NCI-H1930 (cell line): Measurements from ENCODE around the gene IQCK.

ENCODE experiments used
- DNase-seq, 2 experiments: peaks; one replicate each; lab custom pipeline; 2025; lab: John Stamatoyannopoulos, UW

IQCK gene

DNA sequence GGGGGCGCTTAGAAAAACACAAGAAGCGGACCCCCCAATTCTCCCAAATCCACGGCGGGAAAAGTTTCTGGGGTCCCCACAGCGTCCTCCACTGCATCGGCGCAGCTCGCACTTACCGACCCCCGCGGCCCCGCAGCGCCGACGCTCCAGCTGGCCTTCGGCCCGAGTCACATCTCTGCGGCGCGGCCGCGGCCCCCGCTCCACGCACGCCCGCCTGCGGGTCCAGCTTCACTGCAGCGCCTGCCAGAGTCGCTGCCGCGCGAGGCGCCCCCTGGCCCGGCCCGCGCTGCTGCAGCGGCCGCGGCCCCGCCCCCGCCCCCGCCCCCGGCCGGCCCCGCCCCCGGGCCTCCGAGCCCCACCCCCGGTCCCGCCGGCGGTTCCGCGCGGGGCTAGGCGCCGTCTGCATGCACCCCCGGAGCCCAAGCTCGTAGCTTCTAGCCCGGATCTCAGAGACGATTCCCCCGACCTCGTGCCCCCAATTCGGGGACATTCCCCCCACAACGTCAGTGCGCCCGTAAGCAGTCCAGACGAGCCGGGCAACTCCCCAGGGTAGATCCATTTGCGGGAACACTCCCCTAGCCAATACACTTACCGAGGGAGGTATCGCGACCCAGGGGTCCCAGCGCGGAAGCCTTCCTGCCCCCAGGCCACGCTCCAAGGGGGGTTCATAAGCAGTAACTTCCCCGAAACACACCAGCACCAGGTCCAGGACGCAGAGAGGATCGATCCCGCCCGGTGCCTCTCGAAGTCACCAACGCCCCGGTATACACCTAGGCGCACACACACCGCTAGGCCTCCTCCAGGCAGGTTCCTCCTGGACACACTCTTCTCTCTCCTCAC lies 166.8 kb downstream of the IQCK start, which contains the start of gene GPRC5B:
Gene GPRC5B, minus strand, starts transcription at position 238 of the 840 bp plus-strand sequence. CDS start 12,003 bp downstream, outside the sequence.
- DNase-seq: peak; percentile 55 to 59

DNA sequence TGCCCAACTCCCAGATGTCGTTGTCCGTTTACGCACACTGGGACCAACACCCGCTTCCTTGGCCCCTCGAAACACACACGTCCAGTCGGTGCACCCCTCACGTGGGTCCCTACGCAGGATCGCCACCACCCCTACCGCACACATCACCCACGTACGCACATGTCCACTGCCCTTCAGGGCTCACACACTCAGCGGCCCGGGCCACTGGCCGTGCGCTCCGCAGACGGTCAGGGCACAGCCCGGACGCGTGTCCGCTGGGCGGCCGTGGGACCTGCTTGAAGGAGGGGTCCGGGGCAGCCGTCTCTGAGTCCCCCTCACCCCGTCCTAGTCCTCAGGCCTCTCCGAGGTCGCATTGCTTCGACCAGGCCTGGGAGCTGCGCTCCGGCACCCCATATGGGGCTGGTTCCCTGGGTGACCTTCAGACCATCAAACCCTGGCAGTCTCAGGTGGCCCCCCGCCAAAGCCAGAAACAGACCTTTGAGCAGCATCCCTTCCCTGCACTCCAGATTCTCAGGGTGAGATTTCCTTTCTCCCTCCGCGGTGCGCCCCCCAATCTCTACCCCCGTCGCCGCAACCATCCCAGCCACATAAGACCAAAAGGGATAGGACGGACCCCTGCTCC lies 167.5 kb downstream of the IQCK start:
- DNase-seq: no peak

DNA sequence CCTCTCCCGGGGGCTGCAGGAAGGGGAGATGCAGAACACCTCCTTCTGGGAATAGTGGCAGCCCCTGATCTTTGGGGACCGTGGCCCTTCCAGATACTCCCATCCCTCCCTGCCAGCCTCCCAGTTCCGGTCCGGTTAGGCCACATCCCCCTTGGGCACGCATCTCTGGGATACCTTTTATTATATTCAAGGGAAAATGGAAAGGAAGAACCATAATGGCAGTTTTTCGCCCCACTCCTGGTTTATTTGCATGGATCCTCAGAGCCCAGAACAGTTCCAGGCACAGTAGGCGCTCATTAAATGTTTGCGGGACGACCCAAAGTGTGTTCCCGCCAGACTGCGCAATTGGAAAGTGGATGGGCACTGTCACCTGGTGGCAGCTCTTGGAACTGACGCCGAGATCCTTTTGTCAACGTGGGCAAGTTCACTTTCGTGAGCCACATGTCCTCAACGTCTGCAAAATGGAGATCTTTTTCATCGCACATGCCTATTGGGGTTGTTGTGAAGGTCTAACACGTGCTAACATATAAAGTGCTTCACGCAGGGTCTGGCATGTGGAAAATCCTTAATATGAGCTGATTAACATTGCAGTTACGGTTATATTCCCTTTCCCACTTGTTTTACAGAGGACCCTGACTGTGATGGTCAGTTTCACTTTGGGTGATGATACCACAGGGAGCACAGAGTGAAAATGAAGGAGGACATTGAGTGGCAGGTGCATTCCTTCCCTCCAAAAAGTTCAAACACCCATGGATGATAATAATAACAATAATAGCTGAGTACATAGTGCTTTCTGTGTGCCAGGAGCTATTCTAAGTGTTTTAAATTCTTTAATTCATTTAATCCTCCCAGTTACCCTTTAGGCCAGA lies 168.2 kb downstream of the IQCK start:
- peak; percentile 60 to 68 for DNase-seq

DNA sequence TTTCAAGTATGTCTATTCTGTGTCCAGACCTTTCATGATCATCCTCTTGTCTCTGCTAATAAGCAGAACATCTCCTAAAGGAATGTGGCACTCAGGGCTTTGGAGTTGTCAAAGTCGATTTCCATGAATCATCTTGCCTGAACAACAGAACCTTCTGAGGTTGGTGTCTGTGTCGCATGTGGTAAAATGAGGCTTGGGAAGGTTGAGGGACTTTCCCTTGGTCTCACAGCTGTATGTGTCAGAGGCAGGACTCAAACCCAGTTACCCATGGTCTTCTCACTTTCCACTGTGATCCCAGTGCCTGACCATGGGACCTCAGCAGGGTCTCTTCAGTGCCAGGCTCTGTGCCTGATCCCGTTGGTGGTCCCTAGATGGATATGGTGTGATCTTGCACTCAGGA lies 170.8 kb downstream of the IQCK start:
- no peak for DNase-seq

DNA sequence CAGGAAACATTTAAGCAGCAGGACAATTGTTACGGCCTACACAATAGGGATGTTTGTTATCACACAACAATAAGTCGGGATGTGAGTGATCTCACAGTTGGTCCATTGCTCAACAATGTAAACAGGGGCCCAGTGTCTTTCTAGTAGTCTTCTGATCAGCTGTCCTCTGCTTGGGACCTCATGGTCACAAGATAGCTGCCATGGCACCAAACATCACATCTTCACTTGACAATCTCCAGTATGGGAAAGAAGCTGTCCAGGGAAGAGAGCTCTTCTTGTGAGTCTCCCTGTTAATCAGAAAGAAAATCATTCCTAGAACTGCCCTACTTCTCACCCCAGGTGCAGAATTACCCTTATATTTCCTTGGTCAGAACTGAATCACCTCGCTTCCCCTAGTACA lies 172.8 kb downstream of the IQCK start:
- no peak for DNase-seq

DNA sequence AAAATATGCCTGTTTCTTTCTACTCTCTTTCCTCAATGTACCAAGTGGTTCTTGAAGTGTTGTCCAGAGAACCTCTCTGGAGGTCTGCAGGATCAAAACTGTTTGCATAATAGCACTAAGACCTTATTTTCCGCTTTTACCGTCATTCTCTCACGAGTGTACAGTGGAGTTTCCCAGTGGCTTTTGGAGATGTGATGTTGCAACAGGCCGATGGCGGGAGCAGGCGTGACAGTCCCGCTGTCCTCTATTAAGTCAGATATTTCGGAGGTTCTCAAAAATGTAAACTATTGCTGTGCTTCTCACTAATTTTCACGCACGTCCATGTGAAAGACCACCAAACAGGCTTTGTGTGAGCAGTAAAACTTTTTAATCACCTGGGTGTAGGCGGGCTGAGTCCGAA lies 174.8 kb downstream of the IQCK start:
- DNase-seq: no peak

DNA sequence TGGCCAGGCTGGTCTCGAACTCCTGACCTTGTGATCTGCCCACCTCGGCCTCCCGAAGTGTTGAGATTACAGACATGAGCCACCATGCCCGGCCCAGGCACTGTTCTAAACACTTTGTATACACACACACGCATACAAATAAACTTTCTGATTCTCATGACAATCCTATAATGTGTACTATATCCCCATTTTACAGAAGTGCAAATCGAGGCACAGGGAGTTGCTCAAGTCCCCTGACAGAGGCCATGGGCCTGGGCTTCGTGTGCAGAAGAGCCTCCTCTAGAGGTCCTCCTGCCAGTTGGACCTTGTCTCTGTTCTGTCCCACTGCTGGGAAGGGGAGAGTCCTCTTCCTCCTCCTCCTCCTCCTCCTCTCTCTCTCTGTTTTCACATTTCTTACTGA lies 176.5 kb downstream of the IQCK start:
- no peak for DNase-seq

DNA sequence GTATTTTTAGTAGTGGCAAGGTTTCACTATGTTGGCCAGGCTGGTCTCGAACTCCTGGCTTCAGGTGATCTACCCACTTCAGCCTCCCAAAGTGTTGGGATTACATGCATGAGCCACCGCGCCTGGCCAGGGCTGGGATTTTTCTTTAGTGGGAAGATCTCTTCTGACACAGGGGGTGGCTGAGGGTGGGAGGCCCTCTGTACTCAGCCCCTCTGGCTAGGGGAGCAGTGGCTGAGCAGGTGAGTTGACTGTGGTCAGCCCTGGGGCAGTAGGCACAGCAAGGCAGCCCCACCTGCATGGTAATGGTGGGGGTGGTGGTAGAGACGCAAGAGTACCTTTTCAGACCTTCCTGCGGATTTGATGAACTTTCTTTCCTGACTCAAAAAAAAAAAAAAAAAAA lies 178.9 kb downstream of the IQCK start:
- no peak for DNase-seq

DNA sequence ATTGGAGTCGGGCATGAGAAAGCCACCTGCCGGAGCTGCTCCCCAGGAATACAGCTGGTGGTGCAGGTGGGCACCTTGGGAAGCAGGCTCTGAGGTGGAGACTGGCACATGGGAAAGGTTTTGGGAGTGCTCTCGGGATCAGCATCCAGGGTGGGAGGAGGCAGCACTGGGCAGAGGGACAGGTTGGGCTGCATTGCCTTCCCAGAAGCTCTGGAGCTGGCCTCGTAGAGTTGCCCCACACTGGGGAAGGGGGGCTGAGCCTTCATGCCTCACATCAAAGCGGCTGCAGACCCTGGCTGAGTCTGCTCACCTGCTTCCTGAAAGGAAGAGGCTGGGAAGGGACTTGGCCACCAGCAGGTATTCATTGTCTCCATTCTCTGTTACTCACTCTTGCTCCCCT lies 180.1 kb downstream of the IQCK start:
- no peak for DNase-seq

DNA sequence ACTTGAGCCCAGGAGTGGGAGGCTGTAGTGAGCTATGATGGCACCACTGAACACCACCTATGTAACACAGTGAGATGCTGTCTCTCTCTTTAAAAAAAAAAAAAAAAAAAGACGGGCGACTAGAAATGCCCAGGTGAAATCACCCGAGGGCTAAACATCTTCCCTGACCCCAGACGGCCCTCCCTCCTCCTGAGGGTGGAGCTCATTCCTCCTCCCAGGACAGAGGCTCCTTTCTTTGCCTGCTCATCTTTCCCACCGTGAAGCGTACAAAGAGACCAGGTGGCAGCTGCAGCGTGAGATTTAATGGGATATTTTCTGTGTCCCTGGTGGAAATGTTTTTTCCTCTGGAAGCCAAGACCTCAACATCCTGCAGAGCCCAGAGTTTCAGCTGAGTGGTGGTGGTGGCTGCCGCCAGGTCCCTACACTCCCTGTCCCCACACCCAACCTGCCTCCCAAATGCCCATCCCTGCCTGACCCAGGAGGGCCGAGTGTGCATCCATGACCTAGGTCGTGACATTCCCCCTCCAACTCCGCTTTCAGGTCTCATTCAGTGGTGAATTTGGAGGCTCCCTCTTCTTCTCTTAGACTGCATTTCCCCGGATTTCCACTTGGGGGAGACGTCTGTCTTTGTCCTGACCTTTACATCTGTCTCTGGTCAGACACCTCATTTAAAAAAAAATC lies 181.0 kb downstream of the IQCK start:
- DNase-seq: peak in 1 of 2 experiments; percentile 46

DNA sequence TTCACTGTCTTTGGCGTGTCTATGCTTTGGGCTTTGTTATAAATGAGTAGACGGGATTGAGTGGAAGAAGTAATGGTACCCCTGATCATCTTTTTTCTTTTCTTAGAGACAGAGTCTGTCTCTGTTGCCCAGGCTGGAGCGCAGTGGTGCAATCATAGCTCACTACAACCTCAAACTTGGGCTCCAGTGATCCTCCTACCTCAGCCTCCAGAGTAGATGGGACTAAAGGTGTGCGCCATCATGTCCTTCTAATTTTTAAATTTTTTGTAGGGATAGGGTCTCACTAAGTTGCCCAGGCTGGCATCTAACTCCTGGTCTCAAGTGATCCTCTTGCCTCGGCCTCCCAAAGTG lies 181.5 kb downstream of the IQCK start:
- no peak for DNase-seq

DNA sequence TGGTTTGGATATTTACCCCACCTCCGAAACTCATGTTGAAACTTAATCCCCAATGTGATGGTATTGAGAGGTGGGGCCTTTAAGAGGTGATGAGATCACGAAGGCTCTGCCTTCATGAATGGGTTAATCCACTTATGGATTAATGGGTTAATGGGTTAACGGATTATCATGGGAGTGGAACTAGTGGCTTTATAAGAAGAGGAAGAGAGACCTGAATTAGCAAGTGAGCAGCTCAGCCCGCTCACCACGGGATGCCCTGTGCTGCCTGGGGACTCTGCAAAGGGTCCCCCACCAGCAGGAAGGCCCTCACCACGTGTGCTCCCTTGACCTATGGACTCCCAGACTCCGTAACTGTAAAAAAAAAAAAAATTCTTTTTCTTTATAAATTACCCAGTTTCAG lies 183.1 kb downstream of the IQCK start:
- DNase-seq: no peak

DNA sequence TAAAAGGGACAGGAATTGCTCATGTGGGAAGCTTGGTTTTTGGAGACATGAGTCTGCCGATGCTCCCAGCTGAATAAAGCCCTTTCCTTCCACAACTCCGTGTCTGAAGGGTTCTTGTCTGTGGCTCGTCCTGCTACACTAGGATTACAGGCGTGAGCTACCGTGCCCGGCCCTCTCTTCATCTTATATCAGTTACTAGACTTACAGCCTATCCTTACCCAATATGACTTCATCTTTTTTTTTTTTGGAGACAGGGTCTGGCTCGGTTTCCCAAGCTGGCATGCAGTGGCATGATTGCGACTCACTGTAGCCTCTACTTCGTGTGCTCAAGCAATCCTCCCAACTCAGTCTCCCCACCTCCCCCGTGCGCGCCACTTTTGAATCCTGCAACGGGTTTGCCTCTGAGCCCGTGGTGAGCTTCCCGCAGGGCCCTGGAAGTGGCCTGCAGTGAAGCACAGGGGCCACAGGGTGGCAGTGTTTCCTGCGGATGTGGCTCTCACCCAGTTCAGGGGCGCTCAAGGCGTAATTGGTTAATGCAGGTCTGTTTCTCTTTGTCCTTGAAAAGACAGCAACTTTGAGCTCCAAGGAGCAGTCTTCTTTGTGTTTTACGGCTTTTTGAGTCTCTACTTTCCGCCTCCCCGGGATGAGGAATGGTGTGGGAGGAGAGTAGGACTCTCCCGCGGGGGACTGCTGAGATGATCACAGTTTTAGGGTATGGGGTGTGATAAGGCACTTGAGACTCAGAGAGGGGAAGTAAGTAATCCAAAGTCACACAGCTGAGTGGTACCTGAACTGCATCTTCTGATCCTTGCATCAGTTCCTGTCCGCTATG lies 189.3 kb downstream of the IQCK start:
- DNase-seq: peak; percentile 65 to 70
